Kidney (tissue), 14 donors: ENCODE measurements around the gene BEND5. TPM values are rescaled to one million over a fixed set of nuclear protein-coding genes. Genes with fewer than 3 reads are reported as not detected.
A peak's percentile ranks its signal among the peaks of the same experiment; 100 is the strongest.

Source experiments
- DNase-seq, 5 donors: peaks; one replicate each; pipeline ENCODE4 v3.0.0-alpha.2; 2013 to 2020
- FAIRE-seq: peaks from 2 replicates; lab custom pipeline; 2012; peaks lifted over from hg19 to GRCh38; lab: Jason Lieb, UNC
- H3K27ac ChIP-seq, 2 donors: one replicate each; pipeline ENCODE4 v1.7.0; 2013; ENCODE audit warnings: low read depth in 2 of 2, low read length in 2 of 2, inconsistent platforms in 1 of 2
- H3K27me3 ChIP-seq: one replicate; pipeline ENCODE4 v1.7.1; 2013; ENCODE audit warnings: low read length, inconsistent platforms; ENCODE audit not compliant: control insufficient read depth, insufficient read depth
- H3K36me3 ChIP-seq, 3 donors: one replicate each; pipeline versions ENCODE4 v1.7.0 to v1.7.1; 2013; ENCODE audit warnings: low read length in 3 of 3, control low read depth in 1 of 3, inconsistent platforms in 1 of 3; ENCODE audit not compliant: insufficient read depth in 3 of 3, control insufficient read depth in 2 of 3
- H3K4me1 ChIP-seq, 3 donors: one replicate each; pipeline versions ENCODE4 v1.7.0 to v1.7.1; 2013; ENCODE audit warnings: low read length in 3 of 3, inconsistent platforms in 1 of 3, low read depth in 1 of 3; ENCODE audit not compliant: control insufficient read depth in 2 of 3, insufficient read depth in 2 of 3
- H3K4me3 ChIP-seq, 3 donors: one replicate each; pipeline versions ENCODE4 v1.7.0 to v1.8.1; 2013; ENCODE audit warnings: low read length in 3 of 3, control low read depth in 1 of 3, inconsistent platforms in 1 of 3
- H3K9ac ChIP-seq, 3 donors: one replicate each; pipeline versions ENCODE4 v1.7.0 to v1.7.1; 2013; ENCODE audit warnings: low read length in 3 of 3, control low read depth in 1 of 3, inconsistent platforms in 1 of 3
- H3K9me3 ChIP-seq, 3 donors: one replicate each; pipeline versions ENCODE4 v1.7.0 to v1.7.1; 2013; ENCODE audit warnings: low read length in 3 of 3, control low read depth in 1 of 3, inconsistent platforms in 1 of 3; ENCODE audit not compliant: control insufficient read depth in 2 of 3, insufficient read depth in 1 of 3
- intact Hi-C: fragments of 100-400 bp; cut with DNase I; formaldehyde crosslinking; loops from one replicate; pipeline ENCODE4 v1.11.1; 2022
- polyA plus RNA-seq: library from polyadenylated mRNA; stranded (reverse); fragments of 350-450 nt; fragmentation: Illumina TruSeq; extraction: RNeasy Lipid Tissue Mini Kit (QIAGEN cat#74804); gene quantifications from one replicate; pipeline ENCODE4 v1.2.3, GENCODE V29; 2014; ENCODE audit warnings: low read depth, low replicate concordance; ENCODE audit not compliant: insufficient read depth
- total RNA-seq: library from RNA; stranded (reverse); fragmentation: NEBNext Ultra II Directional; extraction: Animal tissue kit (Norgen Biotek cat#: 25700); gene quantifications from one replicate; pipeline ENCODE4 v1.2.1, GENCODE V29; 2021
- TF ChIP-seq, protein P1 (sequence below): IDR thresholded peaks from 3 replicates; pipeline ENCODE4 v1.5.1; 2012; ENCODE audit warnings: mild to moderate bottlenecking, moderate library complexity, borderline replicate concordance; ENCODE audit not compliant: insufficient read depth; ENCODE audit errors: extremely low read depth
- donor health status: control.
- donor health status: control.
- donor health status: control.
- donor health status: control.
- donor health status: control.
- donor health status: DM: yes; HTN: yes; CAD: no.
- donor health status: Normal renal cell carcinoma (clear cell type).

Gene BEND5
- total and polyA plus RNA-seq, 2 donors from 2014 or later = 11.6 to 27.1 TPM

DNA sequence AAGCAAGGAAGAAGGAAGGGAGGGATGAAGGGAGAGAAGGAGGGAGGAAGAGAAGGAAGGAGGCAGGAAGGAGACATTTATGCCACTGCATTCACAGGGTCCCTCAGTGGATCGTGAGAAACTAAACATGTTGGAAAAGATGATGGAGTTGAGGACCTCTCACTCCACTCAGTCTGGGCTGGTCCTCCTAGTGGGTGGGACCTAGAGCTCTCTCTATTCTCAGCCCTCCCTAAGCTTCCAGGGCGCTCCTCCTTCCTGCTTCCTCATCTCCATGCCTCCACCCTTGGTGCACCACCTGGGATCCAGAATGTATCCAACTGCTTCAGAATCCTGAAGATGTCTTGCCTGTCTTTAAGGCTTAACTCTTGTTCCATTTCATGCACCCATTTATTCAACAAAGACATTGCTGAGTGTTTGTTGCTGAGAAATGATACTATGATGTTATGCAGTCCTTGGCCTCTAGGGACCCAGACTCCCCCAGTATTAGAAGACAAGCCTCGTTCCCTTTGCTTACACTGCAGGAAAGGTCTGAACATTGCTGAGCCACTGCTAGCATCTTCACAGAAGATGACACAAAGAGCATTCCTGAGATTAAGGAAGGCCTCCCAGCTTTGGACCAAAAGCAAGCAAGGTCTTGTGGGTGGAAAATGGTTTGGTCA lies 88.5 kb downstream of the BEND5 start:
- intact Hi-C loops = no loop called here
- peak overlapping the region; percentile 79 for H3K27ac ChIP-seq
- H3K4me1 ChIP-seq = peaks cover 0 to 28% (median 22%) of the 10 kb centered on the region in 3 donors
- no peaks in the 10 kb centered on the region for H3K36me3 ChIP-seq
- DNase-seq = peak in 2 of 5 donors; percentile 25 to 39
- no peaks in the 10 kb centered on the region for H3K27me3 ChIP-seq
- H3K9me3 ChIP-seq = no peaks in the 10 kb centered on the region
- TF ChIP-seq, protein P1, sequence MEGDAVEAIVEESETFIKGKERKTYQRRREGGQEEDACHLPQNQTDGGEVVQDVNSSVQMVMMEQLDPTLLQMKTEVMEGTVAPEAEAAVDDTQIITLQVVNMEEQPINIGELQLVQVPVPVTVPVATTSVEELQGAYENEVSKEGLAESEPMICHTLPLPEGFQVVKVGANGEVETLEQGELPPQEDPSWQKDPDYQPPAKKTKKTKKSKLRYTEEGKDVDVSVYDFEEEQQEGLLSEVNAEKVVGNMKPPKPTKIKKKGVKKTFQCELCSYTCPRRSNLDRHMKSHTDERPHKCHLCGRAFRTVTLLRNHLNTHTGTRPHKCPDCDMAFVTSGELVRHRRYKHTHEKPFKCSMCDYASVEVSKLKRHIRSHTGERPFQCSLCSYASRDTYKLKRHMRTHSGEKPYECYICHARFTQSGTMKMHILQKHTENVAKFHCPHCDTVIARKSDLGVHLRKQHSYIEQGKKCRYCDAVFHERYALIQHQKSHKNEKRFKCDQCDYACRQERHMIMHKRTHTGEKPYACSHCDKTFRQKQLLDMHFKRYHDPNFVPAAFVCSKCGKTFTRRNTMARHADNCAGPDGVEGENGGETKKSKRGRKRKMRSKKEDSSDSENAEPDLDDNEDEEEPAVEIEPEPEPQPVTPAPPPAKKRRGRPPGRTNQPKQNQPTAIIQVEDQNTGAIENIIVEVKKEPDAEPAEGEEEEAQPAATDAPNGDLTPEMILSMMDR = peak; percentile 24
- FAIRE-seq = no peak
- H3K4me3 ChIP-seq = no peak overlapping the region
- H3K9ac ChIP-seq = peak overlapping the region in 1 of 3 donors; percentile 28

DNA sequence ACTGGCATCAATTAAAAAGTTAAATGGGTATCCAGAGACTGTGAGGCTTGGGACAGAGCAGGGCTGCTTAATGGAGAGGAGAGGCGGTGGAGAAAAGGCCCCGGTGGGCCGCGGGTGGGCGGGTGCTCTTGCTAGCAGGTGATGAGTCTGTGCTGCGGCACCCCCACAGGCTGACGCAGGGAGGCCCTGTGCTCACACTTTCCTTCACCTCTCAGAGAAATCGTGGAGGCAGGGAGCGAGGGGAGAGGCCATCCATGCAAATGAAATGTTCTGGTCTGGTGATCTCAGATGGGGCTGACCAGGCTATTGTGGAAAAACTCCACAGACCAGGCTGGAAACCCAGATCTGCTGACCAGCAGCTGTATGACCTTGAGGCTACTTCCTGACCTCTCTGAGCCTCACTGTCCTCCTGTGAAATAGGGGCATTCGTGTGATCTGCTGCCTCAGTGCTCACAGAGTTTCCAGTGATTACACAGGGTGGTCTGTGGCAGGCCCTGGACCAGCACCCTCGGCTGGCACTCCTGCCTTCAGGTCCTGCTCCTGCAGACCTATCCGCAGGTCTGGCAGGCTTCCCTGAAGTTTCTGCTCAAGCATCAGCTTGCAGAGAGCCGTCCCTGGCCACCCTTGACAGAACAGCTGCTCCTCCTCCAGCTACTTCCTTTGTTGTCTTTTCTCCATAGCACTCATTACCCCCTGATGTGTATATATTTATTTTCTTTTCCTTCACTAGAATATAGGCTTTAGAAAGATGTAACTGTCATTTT lies 89.2 kb downstream of the BEND5 start:
- TF ChIP-seq, protein P1 = peak; percentile 11
- H3K9ac ChIP-seq = peak overlapping the region in 1 of 3 donors; percentile 28
- DNase-seq (peak; percentile 73 to 85 (median 75)), FAIRE-seq (no peak)
- H3K4me1 ChIP-seq = peaks cover 0 to 28% (median 21%) of the 10 kb centered on the region in 3 donors
- peak overlapping the region; percentile 79 for H3K27ac ChIP-seq
- intact Hi-C loops = no loop called here
- no peak overlapping the region for H3K4me3 ChIP-seq
- H3K9me3 ChIP-seq = no peaks in the 10 kb centered on the region
- no peaks in the 10 kb centered on the region for H3K36me3 ChIP-seq
- H3K27me3 ChIP-seq = no peaks in the 10 kb centered on the region

DNA sequence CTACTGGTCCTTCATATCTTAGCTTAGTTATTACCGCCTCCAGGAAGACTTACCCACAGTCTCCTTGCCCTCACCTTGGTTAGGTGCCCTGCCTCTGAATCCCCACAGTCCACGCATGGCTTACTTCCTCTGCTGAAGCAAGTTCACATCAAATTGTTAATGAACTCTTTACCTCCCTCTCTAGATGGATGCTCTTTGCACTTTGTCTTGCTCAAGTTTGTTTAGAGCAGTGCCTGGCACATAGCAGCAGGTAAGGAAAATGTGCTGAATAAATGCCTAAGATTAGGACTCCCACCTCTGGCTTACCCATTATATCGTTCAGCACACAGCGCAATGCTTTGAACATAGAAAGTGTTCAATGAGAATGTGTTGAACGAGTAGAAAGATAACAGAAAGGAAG lies 90.5 kb downstream of the BEND5 start:
- no peaks in the 10 kb centered on the region for H3K9me3 ChIP-seq
- no peak for FAIRE-seq
- peaks cover 0 to 35% (median 23%) of the 10 kb centered on the region in 3 donors for H3K4me1 ChIP-seq
- DNase-seq = peak in 2 of 5 donors; percentile 23 to 31
- peak overlapping the region; percentile 79 for H3K27ac ChIP-seq
- no peaks in the 10 kb centered on the region for H3K36me3 ChIP-seq
- TF ChIP-seq, protein P1 = no peak
- no peaks in the 10 kb centered on the region for H3K27me3 ChIP-seq
- peak overlapping the region in 1 of 3 donors; percentile 51 for H3K9ac ChIP-seq
- intact Hi-C loops = no loop called here
- peak overlapping the region in 1 of 3 donors; percentile 1 for H3K4me3 ChIP-seq
